Skeletal muscle tissue (tissue), 4 donors: ENCODE results near the gene PKD1L1. TPM values are rescaled to one million over a fixed set of nuclear protein-coding genes. Genes with fewer than 3 reads are reported as not detected.

Source experiments
- H3K27ac ChIP-seq: one replicate; pipeline ENCODE4 v1.7.0; 2013; ENCODE audit warnings: mild to moderate bottlenecking, low read depth, low read length, inconsistent platforms
- H3K27me3 ChIP-seq, 3 donors: one replicate each; pipeline ENCODE4 v1.7.0; 2013; ENCODE audit warnings: low read length in 3 of 3; ENCODE audit not compliant: control insufficient read depth in 3 of 3, insufficient read depth in 3 of 3
- H3K36me3 ChIP-seq, 3 donors: one replicate each; pipeline ENCODE4 v1.7.0; 2013; ENCODE audit warnings: low read length in 3 of 3; ENCODE audit not compliant: control insufficient read depth in 3 of 3, insufficient read depth in 3 of 3
- H3K4me1 ChIP-seq, 3 donors: one replicate each; pipeline ENCODE4 v1.7.0; 2013; ENCODE audit warnings: low read length in 3 of 3, mild to moderate bottlenecking in 3 of 3; ENCODE audit not compliant: control insufficient read depth in 3 of 3, insufficient read depth in 3 of 3
- H3K4me3 ChIP-seq, 3 donors: one replicate each; pipeline ENCODE4 v1.7.0; 2013; ENCODE audit warnings: low read length in 3 of 3
- H3K9ac ChIP-seq, 3 donors: one replicate each; pipeline ENCODE4 v1.7.0; 2013; ENCODE audit warnings: low read length in 3 of 3, mild to moderate bottlenecking in 3 of 3, moderate library complexity in 2 of 3, low read depth in 1 of 3
- H3K9me3 ChIP-seq, 3 donors: one replicate each; pipeline ENCODE4 v1.7.0; 2013; ENCODE audit warnings: low read length in 3 of 3; ENCODE audit not compliant: control insufficient read depth in 3 of 3
- total RNA-seq: library from RNA; depleted of rRNA; stranded (reverse); fragments of >200 nt; gene quantifications from one replicate; pipeline ENCODE4 v1.2.3, GENCODE V29; 2014
- donor health status: Osteomylitis.

PKD1L1 gene
- total RNA-seq, 1 donor from 2014 or later, result 0.52 TPM

- Histone ChIP-seq H3K9ac (no peak overlapping the region), H3K9me3 (no peaks in the 10 kb centered on the region), H3K27ac (no peak overlapping the region), H3K27me3 (no peaks in the 10 kb centered on the region), H3K4me3 (no peak overlapping the region), H3K4me1 (no peaks in the 10 kb centered on the region), H3K36me3 (no peaks in the 10 kb centered on the region)
Observed at GRCh38 chr7:47778153-47778661, 170.1 kb downstream of the PKD1L1 start.

- no peak overlapping the region for H3K9ac ChIP-seq
- H3K4me3 ChIP-seq, result no peak overlapping the region
- H3K9me3 ChIP-seq, result no peaks in the 10 kb centered on the region
- H3K36me3 ChIP-seq, result no peaks in the 10 kb centered on the region
- H3K4me1 ChIP-seq, result no peaks in the 10 kb centered on the region
- no peak overlapping the region for H3K27ac ChIP-seq
- no peaks in the 10 kb centered on the region for H3K27me3 ChIP-seq
Observed at GRCh38 chr7:47777531-47778152, 170.6 kb downstream of the PKD1L1 start.

- H3K4me1 ChIP-seq, result no peaks in the 10 kb centered on the region
- H3K27ac ChIP-seq, result no peak overlapping the region
- no peaks in the 10 kb centered on the region for H3K9me3 ChIP-seq
- H3K36me3 ChIP-seq, result no peaks in the 10 kb centered on the region
- H3K27me3 ChIP-seq, result no peaks in the 10 kb centered on the region
- no peak overlapping the region for H3K4me3 ChIP-seq
- no peak overlapping the region for H3K9ac ChIP-seq
Observed at GRCh38 chr7:47776335-47776734, 171.9 kb downstream of the PKD1L1 start.

GRCh38 chr7:47775238-47775637, 173.0 kb downstream of the PKD1L1 start:
- H3K9ac ChIP-seq, result no peak overlapping the region
- no peak overlapping the region for H3K4me3 ChIP-seq
- H3K27ac ChIP-seq, result no peak overlapping the region
- no peaks in the 10 kb centered on the region for H3K4me1 ChIP-seq
- H3K9me3 ChIP-seq, result no peaks in the 10 kb centered on the region
- H3K27me3 ChIP-seq, result no peaks in the 10 kb centered on the region
- H3K36me3 ChIP-seq, result no peaks in the 10 kb centered on the region

- Histone ChIP-seq H3K36me3 (no peaks in the 10 kb centered on the region), H3K4me1 (no peaks in the 10 kb centered on the region), H3K4me3 (no peak overlapping the region), H3K9me3 (no peaks in the 10 kb centered on the region), H3K27me3 (no peaks in the 10 kb centered on the region), H3K9ac (no peak overlapping the region), H3K27ac (no peak overlapping the region)
Observed at GRCh38 chr7:47772492-47772891, 175.8 kb downstream of the PKD1L1 start.

- no peaks in the 10 kb centered on the region for H3K36me3 ChIP-seq
- H3K27ac ChIP-seq, result no peak overlapping the region
- no peaks in the 10 kb centered on the region for H3K4me1 ChIP-seq
- H3K9ac ChIP-seq, result no peak overlapping the region
- no peaks in the 10 kb centered on the region for H3K27me3 ChIP-seq
- no peaks in the 10 kb centered on the region for H3K9me3 ChIP-seq
- H3K4me3 ChIP-seq, result no peak overlapping the region
Observed at GRCh38 chr7:47771990-47772360, 176.3 kb downstream of the PKD1L1 start.

GRCh38 chr7:47771336-47771989, 176.8 kb downstream of the PKD1L1 start:
- Histone ChIP-seq H3K9me3 (no peaks in the 10 kb centered on the region), H3K4me3 (no peak overlapping the region), H3K9ac (no peak overlapping the region), H3K4me1 (no peaks in the 10 kb centered on the region), H3K36me3 (no peaks in the 10 kb centered on the region), H3K27ac (no peak overlapping the region), H3K27me3 (no peaks in the 10 kb centered on the region)

GRCh38 chr7:47766126-47766525, 182.1 kb downstream of the PKD1L1 start:
- H3K9ac ChIP-seq, result no peak overlapping the region
- no peaks in the 10 kb centered on the region for H3K36me3 ChIP-seq
- no peak overlapping the region for H3K4me3 ChIP-seq
- no peaks in the 10 kb centered on the region for H3K9me3 ChIP-seq
- H3K27me3 ChIP-seq, result no peaks in the 10 kb centered on the region
- H3K27ac ChIP-seq, result no peak overlapping the region
- no peaks in the 10 kb centered on the region for H3K4me1 ChIP-seq

- no peak overlapping the region for H3K4me3 ChIP-seq
- no peaks in the 10 kb centered on the region for H3K4me1 ChIP-seq
- H3K27me3 ChIP-seq, result no peaks in the 10 kb centered on the region
- no peaks in the 10 kb centered on the region for H3K9me3 ChIP-seq
- no peak overlapping the region for H3K27ac ChIP-seq
- no peak overlapping the region for H3K9ac ChIP-seq
- H3K36me3 ChIP-seq, result no peaks in the 10 kb centered on the region
Observed at GRCh38 chr7:47765373-47765979, 182.8 kb downstream of the PKD1L1 start.

GRCh38 chr7:47764746-47765145, 183.5 kb downstream of the PKD1L1 start:
- Histone ChIP-seq H3K4me3 (no peak overlapping the region), H3K9me3 (no peaks in the 10 kb centered on the region), H3K27ac (no peak overlapping the region), H3K4me1 (no peaks in the 10 kb centered on the region), H3K27me3 (no peaks in the 10 kb centered on the region), H3K36me3 (no peaks in the 10 kb centered on the region), H3K9ac (no peak overlapping the region)
